OCI-LY7 (cell line): ENCODE results near the gene LRRC38.

Experiments used
- CTCF ChIP-seq: fragments of 200-600 bp; sonication (generic); conservative IDR thresholded peaks from 2 replicates; pipeline ENCODE4 v1.5.1; 2014; ENCODE audit warnings: mild to moderate bottlenecking, antibody characterized with exemption, low read length, moderate library complexity, mixed read lengths
- EZH2phosphoT487 ChIP-seq: fragments of 200-600 bp; sonication (generic); IDR thresholded peaks from 2 replicates; pipeline ENCODE4 v1.6.1; 2018; ENCODE audit warnings: low read depth, borderline replicate concordance, mild to moderate bottlenecking, mixed run types, antibody characterized with exemption, low read length, moderate library complexity, mixed read lengths

GRCh38 chr1:13432251-13432650 lies 81.6 kb downstream of the LRRC38 start:
- TF ChIP-seq CTCF: no peak
- TF ChIP-seq EZH2phosphoT487: no peak
